ENCODE measurements around the gene RNASEH2A. TPM values are rescaled to one million over a fixed set of nuclear protein-coding genes. Genes with fewer than 3 reads are reported as not detected.

The RNASEH2A gene
- total RNA-seq, 1 experiment from 2014 or later = 41.6 TPM

DNA sequence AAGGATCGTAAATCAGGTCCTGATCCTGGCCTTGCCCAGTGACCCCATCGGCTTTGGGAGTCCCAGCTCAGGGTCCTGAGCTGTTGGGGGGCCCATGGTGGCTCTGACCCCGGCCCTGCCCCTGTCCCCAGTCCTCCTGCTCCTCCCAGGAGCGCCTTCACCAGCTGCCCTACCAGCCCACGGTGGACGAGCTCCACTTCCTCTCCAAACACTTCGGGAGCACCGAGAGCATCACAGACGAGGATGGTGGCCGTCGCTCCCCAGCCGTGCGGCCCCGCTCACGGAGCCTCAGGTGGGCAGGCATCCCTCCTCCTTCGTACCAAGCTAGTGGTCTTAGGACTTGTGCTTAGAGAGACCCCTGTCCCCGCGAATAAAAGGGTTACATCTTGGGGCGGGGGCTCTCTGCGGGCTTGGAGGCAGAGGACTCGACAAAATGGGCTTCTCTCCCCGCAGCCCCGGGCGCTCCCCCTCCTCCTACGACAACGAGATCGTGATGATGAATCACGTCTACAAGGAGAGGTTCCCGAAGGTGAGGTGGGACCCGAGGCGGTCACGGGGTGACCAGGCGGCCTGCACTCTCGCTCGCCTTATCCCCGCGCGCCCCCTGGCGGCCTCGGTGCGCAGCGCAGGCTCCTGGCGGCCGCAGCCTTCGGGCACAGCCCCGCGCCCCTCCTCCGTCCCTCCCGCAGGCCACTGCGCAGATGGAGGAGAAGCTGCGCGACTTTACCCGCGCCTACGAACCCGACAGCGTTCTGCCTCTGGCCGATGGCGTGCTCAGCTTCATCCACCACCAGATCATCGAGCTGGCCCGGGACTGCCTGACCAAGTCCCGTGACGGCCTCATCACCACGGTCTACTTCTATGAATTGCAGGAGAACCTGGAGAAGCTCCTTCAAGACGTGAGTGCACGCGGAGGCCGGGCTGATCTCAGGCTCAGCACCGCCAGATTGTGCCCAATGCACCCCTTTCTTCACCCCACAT, 41.1 kb downstream of the RNASEH2A start:
- Mint-ChIP-seq H3K27me3 (ENCODE audit: unreplicated experiment) (peaks cover 2% of the 10 kb centered on the region), H3K4me3 (ENCODE audit: low read depth, unreplicated experiment) (peak overlapping the region; percentile 60), H3K36me3 (ENCODE audit: insufficient read depth, unreplicated experiment) (peaks cover 5% of the 10 kb centered on the region), H3K27ac (ENCODE audit: unreplicated experiment) (no peak overlapping the region), H3K4me1 (ENCODE audit: low read depth, unreplicated experiment) (no peaks in the 10 kb centered on the region), H3K9me3 (ENCODE audit: low read depth, unreplicated experiment) (no peaks in the 10 kb centered on the region)
- intact Hi-C loops (cut with micrococcal nuclease; ENCODE audit: unreplicated experiment) = loop anchor here (5.0 kb wide), 1 partner anchor 85 kb away; no protein-coding TSS in a partner anchor
- no TSS peak for BruUV-seq (replicated peaks)
- TF ChIP-seq, protein P1, sequence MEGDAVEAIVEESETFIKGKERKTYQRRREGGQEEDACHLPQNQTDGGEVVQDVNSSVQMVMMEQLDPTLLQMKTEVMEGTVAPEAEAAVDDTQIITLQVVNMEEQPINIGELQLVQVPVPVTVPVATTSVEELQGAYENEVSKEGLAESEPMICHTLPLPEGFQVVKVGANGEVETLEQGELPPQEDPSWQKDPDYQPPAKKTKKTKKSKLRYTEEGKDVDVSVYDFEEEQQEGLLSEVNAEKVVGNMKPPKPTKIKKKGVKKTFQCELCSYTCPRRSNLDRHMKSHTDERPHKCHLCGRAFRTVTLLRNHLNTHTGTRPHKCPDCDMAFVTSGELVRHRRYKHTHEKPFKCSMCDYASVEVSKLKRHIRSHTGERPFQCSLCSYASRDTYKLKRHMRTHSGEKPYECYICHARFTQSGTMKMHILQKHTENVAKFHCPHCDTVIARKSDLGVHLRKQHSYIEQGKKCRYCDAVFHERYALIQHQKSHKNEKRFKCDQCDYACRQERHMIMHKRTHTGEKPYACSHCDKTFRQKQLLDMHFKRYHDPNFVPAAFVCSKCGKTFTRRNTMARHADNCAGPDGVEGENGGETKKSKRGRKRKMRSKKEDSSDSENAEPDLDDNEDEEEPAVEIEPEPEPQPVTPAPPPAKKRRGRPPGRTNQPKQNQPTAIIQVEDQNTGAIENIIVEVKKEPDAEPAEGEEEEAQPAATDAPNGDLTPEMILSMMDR (IDR thresholded peaks at IDR 0.05; ENCODE audit: unreplicated experiment) = peak; percentile 92
- CTCF ChIA-PET = interaction anchor here (0.6 to 1.8 kb wide), 5 partner anchors 14 to 88 kb away, joined by 3 to 11 read pairs (median 4); no protein-coding TSS in a partner anchor
- peak; percentile 94 for DNase-seq

DNA sequence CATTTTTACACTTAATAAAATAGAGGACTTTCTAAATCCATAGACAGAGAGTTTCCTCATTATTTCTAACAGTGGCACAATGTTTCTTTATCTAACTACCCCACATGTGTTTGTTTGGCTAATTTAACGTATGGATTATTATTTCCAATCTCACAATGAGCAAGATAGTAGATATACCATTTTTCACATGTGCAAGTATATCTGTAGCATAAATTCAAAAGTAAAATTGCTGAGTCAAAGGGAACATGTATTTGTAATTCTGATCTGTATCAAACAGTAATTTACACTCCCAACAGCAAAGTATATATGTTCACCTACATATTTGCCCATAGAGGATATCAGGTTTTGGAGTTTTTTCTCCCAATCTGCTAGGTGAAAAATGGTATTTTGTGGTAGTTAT, 50.3 kb downstream of the RNASEH2A start:
- CTCF ChIA-PET = no interaction called here
- Mint-ChIP-seq H3K27ac (ENCODE audit: unreplicated experiment) (no peak overlapping the region), H3K4me1 (ENCODE audit: low read depth, unreplicated experiment) (no peaks in the 10 kb centered on the region), H3K27me3 (ENCODE audit: unreplicated experiment) (peaks cover 10% of the 10 kb centered on the region), H3K9me3 (ENCODE audit: low read depth, unreplicated experiment) (no peaks in the 10 kb centered on the region), H3K4me3 (ENCODE audit: low read depth, unreplicated experiment) (no peak overlapping the region), H3K36me3 (ENCODE audit: insufficient read depth, unreplicated experiment) (no peaks in the 10 kb centered on the region)
- no TSS peak for BruUV-seq (replicated peaks)
- intact Hi-C loops (cut with micrococcal nuclease; ENCODE audit: unreplicated experiment) = no loop called here
- DNase-seq = no peak
- TF ChIP-seq, protein P1 (IDR thresholded peaks at IDR 0.05; ENCODE audit: unreplicated experiment) = no peak

DNA sequence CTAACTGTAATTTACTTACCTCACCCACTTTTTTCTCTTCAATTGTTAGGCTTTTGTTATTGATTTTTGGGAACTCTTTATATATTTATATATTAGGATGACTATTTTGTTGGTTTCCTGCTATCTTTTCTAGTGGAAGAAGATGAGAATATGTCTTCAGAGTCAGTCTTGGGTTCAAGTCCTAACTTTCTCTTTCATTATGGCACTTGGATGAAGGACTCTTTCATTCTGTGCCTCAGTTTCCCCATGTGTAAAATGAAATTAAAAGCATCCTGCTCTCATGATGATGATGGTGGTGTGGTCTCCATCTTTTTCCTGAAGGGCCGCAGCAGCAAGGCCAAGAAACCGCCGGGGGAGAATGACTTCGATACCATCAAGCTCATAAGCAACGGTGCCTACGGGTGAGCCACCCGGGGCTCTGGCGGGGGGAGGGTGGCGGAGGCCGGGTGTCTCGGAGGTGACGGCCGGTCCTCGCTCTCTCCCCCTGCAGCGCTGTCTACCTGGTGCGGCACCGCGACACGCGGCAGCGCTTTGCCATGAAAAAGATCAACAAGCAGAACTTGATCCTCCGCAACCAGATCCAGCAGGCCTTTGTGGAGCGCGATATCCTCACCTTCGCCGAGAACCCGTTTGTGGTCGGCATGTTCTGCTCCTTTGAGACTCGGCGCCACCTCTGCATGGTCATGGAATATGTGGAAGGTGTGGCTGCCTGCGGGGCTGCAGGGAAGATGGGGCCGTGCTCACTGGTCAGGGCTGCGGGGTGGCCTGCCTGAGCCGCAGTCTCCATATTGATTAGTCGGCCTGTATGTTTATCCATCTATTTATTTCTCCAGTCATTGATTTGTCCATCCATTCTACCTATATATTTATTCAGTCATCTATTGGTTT, 51.9 kb downstream of the RNASEH2A start:
- BruUV-seq (replicated peaks) = no TSS peak
- Mint-ChIP-seq H3K36me3 (ENCODE audit: insufficient read depth, unreplicated experiment) (no peaks in the 10 kb centered on the region), H3K9me3 (ENCODE audit: low read depth, unreplicated experiment) (no peaks in the 10 kb centered on the region), H3K27me3 (ENCODE audit: unreplicated experiment) (peaks cover 13% of the 10 kb centered on the region), H3K4me1 (ENCODE audit: low read depth, unreplicated experiment) (no peaks in the 10 kb centered on the region), H3K27ac (ENCODE audit: unreplicated experiment) (no peak overlapping the region), H3K4me3 (ENCODE audit: low read depth, unreplicated experiment) (no peak overlapping the region)
- intact Hi-C loops (cut with micrococcal nuclease; ENCODE audit: unreplicated experiment) = no loop called here
- TF ChIP-seq, protein P1 (IDR thresholded peaks at IDR 0.05; ENCODE audit: unreplicated experiment) = no peak
- no peak for DNase-seq
- CTCF ChIA-PET = interaction anchor here (0.6 kb wide), 1 partner anchor 409 kb away, joined by 4 read pairs; no protein-coding TSS in a partner anchor

DNA sequence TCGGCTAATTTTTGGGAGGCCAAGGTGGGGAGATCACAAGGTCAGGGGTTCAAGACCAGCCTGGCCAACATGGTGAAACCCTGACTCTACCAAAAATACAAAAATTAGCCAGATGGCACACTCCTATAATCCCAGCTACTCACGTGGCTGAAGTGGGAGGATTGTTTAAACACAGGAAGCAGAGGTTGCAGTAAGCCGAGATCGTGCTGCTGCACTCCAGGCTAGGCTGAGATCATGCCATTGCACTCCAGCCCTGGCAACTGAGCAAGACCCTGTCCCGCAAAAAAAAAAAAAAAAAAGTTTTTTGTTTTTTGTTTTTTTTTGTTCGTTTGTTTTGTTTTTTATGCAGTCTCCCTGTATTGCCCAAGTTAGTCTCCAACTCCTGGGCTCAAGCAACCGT, 53.2 kb downstream of the RNASEH2A start:
- Mint-ChIP-seq H3K4me3 (ENCODE audit: low read depth, unreplicated experiment) (no peak overlapping the region), H3K36me3 (ENCODE audit: insufficient read depth, unreplicated experiment) (no peaks in the 10 kb centered on the region), H3K27me3 (ENCODE audit: unreplicated experiment) (peaks cover 13% of the 10 kb centered on the region), H3K27ac (ENCODE audit: unreplicated experiment) (no peak overlapping the region), H3K9me3 (ENCODE audit: low read depth, unreplicated experiment) (no peaks in the 10 kb centered on the region), H3K4me1 (ENCODE audit: low read depth, unreplicated experiment) (no peaks in the 10 kb centered on the region)
- no TSS peak for BruUV-seq (replicated peaks)
- CTCF ChIA-PET = no interaction called here
- TF ChIP-seq, protein P1 (IDR thresholded peaks at IDR 0.05; ENCODE audit: unreplicated experiment) = no peak
- no peak for DNase-seq
- intact Hi-C loops (cut with micrococcal nuclease; ENCODE audit: unreplicated experiment) = no loop called here
